Measurements from ENCODE around the gene ACSS3.
A peak's percentile ranks its signal among the peaks of the same experiment; 100 is the strongest.

Gene ACSS3

DNA sequence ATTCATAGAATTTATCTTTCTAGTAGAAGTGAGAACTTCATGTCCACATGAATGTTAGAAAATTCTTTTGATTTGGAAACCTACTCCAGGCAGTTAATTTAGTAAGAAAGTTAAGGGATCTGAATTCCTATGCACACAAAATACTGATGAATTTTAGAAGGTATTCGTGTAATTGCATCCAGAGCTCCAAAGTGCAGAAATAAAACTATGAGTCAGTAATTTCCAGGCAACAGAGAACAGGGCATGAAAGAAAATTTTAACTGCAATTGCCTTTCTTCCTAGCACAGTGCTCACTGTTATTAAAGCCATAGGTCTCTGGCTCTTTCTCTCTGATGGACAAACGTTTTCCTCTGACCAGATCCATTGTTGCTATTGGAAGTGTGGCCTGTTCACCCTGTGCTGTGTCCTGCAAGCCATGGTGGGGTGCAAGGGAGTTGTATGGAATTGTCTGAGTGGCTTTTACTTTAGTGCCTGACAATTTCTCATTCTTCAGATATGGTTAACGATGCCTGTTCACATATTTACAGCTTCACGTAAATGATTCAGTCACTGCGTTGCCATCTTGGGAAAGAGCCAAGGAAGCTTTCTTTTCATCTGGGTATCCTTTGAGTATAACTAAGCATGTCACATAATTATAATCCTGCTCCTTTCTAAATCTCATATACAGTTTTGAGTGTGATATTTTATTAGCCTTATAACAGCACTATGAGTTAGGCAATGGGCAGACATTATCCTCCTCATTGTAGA is 145.1 kb downstream of the ACSS3 start:
- no peak for DNase-seq (ENCODE audit: low read depth, low spot score)

DNA sequence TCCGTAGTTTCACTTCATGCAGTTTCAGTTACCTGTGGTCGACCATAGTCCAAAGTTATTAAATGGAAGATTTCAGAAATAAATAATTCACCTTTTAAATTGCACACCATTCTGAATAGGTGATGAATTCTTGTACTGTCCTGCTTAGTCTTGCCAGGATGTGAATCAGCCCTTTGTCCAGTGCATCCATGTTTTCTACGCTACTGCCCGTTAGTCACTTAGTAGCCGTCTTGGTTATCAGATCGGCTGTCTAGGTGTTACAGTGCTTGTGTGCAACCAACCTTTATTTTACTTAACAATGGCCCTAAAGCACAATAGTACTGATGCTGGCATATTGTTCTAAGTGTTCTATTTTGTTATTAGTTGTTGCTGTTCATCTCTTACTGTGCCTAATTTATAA is 146.7 kb downstream of the ACSS3 start:
- no peak for DNase-seq (ENCODE audit: low read depth, low spot score)

DNA sequence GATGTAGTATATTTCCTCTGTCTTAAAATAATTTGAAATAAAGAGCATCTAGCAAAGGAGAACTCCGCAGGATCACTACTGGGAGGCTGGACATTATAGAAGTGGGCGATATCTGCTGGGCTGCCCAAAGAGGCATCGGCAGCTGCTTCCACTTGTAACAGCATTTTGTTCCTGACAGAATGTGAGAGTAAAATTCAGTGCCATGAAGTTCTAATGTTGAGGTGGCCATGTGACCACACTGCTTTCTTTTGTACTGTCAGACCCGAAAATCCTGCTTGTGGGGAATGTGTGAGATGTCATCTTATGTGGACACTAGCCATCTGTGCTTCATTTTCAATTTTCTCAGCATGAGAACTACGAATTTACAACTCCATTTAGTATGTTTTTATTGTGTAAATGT is 151.9 kb downstream of the ACSS3 start:
- DNase-seq (ENCODE audit: low read depth, low spot score), result no peak

DNA sequence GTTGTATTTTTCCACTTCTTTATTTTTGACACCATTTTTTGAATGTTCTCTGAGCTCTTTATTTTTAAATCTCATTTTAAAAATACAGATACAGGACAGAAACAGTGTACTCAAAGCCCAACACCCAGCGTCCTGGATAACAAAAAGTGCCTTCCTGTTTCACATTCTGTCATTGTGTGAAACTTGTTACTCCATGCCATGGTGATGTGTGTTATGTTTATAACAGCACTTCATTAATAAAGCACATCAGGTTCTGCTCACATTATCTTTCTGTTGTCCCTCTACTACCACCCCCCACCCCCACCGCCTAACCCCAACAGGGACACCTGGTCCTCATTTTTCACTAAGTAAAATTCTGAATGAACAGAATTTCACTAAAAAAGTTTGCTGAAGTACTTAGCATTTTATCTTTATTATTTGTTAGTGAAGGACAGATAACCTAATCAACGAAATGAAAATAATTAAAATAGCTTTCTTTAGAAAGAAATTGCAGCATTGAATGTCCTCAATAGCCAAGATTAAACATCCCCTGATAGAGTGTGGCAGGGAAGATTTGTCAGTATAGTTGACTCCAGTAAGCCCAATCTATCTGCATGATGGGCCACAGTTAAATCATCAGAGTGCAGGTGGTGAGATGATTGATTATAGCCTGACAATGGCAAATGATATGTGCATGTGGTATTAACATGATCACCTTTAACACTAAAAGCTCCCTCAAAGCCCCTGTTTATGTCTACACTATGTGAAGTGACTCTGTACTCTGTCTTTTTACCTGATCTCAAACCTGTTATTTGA is 153.9 kb downstream of the ACSS3 start:
- no peak for DNase-seq (ENCODE audit: low read depth, low spot score)

DNA sequence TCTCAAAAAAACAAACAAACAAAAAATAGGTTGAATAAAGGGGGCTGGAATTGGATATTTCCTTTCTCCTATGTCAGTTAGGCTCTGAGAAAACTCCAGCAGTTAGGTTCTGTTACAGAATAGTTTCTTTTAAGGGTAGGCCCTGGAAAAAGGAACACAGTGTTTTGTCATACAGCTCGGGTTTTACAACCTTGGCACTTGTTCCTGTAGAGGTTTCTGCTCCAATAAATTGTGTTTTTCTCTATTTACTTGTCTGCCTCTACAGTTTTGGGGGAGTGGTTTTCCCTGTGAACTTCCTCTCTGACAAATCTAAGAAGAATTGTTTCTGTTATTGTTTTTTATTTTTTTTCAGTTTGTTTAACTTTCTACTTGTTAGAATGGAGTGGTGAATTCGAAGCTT is 167.6 kb downstream of the ACSS3 start:
- DNase-seq (ENCODE audit: low read depth, low spot score), result no peak

DNA sequence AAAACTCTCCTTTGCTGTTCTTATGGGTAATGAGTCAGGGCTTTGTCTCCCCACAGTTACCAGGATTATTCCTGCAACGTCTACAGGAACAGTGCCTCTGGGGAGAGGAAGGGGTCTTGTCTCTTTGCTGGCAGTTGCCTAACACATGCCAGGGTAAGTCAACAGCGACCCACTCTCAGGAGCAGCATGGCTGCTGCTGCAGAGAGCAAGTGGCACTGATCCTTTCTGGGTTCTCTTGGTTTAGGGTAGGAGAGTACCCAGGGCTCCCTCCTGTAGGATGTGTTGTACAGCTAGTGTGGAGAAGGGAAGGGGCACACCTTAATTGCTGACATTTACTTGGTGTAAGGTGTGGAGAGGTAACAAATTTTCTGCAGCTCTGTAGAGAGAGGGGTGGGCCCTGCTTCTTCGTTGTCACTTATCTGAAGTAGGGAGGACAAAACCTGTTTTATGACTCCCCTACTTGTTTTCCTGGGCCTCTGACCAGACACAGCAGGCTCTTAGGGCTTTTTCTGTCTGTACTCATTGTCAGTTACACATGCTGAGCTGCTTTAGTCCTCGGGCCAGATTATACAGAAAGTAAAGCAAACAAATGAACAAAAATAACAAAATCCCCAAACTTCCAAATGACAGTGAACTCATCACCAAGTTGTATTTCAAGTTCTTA is 168.2 kb downstream of the ACSS3 start:
- DNase-seq (ENCODE audit: low read depth, low spot score), result peak; percentile 36

DNA sequence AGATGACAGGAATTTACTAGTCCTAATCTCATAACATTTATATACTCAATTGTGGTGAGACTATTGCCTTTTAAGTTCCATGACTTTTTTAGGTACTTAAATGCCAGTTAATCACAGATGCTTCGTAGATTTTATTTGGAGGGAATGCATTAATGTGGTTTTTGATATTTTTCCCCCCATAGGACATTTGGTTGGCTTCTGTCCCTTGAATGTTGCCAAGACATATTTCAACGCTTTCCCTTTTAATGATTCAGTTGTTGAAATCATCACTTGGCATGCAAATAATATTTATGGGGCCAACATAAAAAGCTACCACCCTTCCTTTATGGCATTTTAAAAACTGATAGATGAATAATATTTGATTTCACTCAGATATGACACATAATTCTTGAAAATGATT is 172.1 kb downstream of the ACSS3 start:
- DNase-seq (ENCODE audit: low read depth, low spot score), result no peak

DNA sequence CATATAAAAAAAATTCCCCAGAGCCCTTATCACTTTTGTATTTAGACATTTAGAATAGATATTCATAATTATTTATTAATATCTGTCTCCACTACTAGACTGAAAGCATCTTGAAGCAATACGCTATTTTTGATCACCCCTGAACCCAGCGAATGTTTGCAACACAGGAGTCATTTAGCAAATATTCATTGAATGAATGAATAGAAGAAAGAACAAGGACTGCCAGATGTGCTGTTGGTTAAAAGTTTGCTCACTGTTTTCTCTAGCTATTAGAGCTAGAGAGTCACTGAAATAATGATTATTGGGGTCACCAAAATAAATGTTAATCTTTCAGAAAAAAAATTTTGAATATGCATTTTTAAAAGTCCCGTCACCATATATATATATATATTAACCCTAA is 174.3 kb downstream of the ACSS3 start:
- DNase-seq (ENCODE audit: low read depth, low spot score), result no peak

DNA sequence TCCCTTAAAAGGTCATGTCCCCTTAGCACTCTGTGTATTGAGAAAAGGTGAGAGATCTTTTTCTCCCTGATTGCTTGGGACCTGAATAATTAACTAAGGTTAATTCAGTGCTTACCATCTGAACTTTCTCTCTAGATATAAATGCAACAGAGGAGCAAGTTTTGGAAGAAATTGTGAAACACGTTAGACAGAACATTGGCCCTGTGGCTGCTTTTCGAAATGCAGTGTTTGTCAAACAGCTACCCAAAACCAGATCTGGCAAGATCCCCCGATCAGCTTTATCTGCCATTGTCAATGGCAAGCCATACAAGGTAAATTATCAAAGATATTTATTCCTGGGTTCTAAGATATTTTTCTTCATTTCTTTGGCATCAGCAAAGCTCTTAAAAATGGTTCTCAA is 175.5 kb downstream of the ACSS3 start:
- no peak for DNase-seq (ENCODE audit: low read depth, low spot score)

DNA sequence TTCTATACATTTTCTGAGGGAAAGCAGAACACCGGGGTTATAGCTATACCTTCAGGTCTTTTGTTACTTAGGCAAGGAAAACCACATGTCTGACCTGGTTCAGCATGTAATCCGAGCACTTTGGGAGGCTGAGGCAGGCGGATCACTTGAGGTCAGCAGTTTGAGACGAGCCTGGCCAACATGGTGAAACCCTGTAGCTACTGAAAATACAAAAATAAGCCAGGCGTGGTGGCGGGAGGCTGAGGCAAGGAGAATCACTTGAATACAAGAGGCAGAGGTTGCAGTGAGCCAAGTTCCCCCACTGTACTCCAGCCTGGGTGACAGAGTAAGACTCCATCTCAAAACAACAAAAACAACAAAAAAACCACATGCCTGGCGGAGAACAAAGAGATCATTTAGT is 177.6 kb downstream of the ACSS3 start:
- DNase-seq (ENCODE audit: low read depth, low spot score), result no peak

DNA sequence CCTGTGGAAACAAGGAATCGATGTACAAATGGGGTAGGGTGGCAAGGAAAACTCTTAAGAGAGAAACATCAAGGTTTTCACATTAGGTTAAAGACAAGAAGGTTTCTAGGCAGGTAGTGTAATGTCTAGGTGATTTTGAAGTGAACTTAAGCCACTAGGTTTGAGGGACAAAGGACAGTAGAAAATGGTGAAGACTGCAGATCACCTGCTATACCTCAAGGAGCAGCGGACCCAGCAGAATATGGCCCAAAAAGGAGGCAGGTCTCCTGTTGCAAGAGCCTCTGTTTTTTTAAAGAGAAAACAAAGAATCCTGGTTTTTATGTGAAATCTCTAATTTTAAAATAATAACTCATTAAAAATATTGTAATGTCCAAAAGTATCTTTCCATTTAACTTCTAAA is 178.1 kb downstream of the ACSS3 start:
- no peak for DNase-seq (ENCODE audit: low read depth, low spot score)

DNA sequence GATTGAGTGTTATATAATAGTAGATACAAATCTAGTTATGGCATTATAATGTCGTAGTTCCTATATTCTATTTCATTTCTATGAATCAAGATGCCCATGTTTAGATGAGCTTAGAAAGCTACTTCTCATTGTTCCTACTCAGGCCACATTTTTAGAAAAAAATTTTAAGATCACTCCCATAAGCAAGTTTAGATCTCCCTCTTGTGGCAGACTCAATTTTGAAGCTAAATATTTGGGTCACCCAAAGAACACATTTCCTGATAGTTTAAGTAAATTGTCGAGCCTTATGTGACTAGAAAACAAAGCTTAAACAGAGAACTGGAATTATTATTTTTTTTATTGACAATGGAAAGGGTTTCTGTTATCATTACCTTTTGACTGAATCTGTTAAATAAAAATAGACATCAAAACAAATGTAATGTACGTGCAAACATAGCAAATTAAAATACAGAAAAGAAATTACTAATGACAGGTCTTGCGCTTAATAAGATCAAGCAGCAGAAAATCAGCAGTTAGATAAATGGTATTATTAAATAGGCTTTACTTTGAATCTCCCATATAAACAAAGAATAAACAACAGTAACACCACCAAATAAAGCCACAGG is 180.2 kb downstream of the ACSS3 start:
- peak; percentile 31 for DNase-seq (ENCODE audit: low read depth, low spot score)

DNA sequence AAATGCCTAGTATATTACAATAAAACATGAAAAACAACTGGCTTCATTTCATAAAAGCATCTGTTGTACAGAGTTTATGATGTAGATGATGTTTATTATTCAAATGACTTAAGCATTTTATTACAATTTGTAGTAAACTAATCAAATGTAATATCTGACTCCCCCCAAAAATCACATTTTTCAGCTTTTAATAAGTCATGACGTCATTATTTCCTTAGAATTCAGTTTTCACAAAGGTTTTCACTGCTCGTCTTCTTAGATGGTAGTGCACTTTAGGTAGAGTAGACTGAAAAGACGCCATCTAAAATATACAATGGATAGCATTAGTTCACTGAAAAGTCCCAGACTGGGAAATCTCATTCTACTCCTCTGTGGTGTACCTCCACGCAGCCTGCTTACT is 181.5 kb downstream of the ACSS3 start:
- DNase-seq (ENCODE audit: low read depth, low spot score), result no peak

DNA sequence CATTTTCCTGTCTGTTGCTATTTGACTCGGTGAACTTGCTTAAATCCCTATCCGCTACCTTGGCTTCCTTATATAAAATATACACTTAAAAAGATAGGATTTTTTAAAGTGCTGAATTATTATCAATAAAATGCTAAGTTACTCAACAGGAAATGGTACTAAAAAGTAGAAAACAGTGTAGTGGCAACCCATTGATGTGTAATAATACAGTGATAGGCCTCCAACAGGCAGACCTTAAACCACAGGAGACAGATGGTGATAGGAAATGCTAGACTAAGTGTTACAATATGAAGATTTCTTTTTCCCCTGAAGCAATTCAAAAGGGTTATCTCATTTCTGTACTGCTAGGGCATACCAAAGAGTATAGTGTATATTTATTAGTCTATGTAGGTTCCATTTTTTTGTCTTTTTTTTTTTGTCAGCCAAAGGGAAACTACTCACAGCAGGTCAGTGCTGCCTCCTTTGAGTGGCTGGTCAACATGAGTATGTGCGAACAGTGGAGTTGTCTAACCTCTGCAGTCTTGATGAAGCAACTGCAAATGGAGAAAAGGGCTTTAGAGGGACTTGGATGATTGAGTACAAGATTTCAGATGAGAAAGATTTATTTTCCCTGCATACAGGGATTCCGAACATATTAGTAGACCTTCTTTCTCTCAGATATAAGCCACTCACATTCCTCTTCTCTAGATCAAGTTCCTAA is 183.8 kb downstream of the ACSS3 start:
- DNase-seq (ENCODE audit: low read depth, low spot score), result no peak

DNA sequence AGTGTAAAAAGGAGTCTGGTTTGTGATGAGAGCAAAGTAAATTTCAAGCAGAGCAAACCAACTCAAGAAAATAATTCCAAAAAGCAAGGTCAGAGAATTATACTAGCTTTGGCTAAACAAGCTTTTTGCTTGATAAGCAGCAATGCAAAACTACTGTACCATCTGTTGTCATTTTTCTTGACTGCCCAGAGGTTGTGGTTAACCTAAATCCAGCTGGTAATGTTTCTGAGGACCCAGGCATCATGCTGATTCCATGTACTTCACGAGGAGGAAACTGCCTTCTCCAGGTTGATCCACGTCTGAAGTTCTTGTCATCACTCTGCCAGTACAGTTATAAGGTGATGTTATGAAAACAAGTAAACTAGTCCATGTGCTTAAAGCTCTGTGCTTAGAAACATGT is 185.2 kb downstream of the ACSS3 start:
- DNase-seq (ENCODE audit: low read depth, low spot score), result peak; percentile 17

DNA sequence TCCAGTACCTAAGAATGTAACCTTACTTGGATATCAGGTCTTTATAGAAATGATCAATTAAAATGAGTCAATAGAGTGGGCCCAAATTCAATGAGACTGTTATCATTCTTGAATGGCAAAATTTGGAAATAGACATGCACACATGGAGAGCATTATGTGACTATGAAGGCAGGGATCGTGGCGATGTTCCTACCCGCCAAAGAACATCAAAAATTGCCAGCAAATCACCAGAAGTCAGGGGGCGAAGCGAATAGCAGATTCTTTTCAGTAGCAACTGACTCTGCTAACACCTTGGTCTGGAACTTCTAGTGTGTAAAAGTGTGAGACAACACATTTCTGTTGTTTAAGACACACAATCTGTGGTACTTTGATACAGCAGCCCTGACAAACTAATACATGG is 192.5 kb downstream of the ACSS3 start:
- DNase-seq (ENCODE audit: low read depth, low spot score), result no peak

DNA sequence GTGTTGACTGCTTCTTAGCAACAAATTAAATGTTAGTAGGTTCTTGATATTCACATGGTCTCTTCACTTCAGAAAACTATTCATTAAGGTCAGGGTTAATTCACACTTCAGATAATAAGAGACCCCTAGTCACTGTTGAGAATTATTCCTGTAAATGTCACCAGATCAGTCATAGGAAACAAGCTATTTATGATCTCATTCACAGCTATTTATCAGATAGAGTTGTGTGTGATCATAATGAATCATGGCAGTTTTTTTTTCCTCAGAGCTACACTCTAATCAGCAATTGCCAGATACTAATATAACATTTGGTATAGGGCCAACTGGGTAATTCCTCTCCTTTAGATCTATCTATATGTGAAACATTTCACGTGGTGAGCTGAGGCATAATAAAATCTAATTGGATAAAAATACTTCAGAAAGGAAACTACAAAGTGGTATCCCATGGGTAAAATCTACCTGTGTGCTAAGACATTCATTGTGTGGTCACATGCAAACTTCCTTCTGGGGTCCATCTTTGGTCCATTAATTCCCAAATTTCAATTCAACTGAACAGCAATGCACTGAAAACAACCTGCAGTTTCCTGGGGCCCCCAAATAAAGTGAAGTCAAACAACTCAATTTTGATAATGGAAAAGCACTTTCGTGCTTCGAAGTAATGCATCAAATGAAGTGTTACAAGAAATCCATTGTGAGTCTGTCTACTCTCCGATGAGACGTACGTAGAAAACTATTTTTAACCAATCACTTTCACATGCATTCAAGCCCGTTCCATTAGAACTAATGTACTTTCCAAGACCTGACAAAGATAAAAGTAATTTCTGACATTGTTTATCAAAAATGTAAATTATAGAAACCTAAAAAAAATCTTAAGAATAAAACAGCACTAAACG is 197.0 kb downstream of the ACSS3 start:
- no peak for DNase-seq (ENCODE audit: low read depth, low spot score)

DNA sequence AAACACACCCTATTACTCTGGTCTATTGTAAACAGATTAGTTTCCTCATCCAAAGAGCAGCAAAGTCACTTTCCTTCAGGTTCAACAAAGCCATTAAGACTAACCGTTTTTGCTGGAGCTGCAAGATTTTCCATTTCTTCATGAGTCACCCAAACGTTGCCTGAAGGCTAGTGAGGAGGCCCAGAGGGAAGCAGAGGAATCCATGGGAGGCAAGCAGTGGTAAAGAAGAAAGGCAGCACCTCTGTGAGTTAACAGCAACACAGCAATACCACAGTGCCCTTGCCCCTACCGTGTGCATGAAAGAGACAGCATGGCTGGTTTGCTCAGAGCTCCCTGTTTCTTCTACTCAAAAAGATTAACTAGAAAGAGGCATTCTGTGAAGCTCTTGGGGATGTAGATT is 206.3 kb downstream of the ACSS3 start:
- DNase-seq (ENCODE audit: low read depth, low spot score), result no peak

DNA sequence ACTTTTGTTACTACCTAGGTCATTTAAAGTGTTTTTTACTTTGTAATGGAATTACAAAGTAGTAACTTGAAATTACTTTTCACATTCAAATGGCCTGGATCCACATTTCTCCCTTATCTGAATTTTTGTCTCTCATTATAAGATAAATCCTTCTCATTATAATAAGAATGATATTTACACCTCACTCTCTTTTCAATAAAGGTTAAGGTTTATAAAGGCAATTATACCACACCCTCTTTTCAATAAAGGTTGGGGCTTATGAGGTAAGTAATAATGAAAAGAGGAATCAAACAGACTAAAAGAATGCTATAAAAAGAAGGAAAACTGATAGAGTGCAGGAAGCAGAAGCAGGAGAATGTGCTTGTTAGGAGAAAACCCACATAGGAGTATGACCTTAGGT is 210.8 kb downstream of the ACSS3 start:
- DNase-seq (ENCODE audit: low read depth, low spot score), result no peak

DNA sequence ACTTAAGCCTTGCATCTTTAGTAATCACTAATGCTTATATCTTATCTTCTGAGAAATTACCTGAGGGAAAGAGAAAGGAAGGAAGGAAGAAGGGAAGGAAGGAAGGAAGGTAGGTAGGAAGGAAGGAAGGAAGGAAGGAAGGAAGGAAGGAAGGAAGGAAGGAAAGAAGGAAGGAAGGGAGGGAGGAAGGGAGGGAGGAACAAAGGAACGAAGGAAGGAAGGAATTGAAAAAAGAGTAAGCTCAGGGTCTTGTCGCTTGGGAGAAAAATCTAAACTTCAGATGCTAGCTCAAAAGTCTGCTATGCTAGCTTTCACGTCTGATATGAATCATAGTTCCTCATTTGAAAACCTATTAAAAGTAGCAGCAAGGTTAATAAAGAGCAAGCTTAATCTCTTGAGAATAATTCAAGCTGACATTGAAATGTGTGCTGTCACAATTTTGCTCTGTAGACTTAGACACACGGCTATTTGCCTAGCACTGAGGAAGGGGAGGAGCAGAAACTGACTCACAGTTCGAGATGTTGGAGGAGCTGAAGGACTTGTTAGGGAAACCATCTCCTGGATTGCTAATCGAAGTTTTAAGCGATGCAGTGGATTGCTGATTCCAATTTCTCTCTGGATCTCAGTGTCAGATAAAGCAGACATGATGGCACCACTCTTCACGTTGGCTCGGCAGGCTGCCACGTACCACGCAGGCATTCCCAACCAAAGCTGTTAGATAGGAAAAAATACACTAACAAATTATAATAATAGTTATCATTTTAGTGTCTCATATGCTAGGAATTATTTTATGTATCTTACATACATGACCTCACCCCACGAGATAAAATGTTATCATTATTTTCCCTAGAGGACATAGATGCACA is 216.7 kb downstream of the ACSS3 start:
- no peak for DNase-seq (ENCODE audit: low read depth, low spot score)
